HG03060 (cell line): ENCODE measurements around the gene CARD14.
"Not testable (repeated sequence)": the region's sequence is repeated elsewhere in the genome, so short reads cannot be mapped to it uniquely, and the experiment has no call there.

ENCODE experiments used
- ATAC-seq: cut with Tn5 transposase; IDR thresholded peaks from one replicate; pipeline ENCODE4 v1.9.1; 2021; ENCODE audit warnings: low read depth, moderate number of reproducible peaks; ENCODE audit not compliant: unreplicated experiment

The CARD14 gene

DNA sequence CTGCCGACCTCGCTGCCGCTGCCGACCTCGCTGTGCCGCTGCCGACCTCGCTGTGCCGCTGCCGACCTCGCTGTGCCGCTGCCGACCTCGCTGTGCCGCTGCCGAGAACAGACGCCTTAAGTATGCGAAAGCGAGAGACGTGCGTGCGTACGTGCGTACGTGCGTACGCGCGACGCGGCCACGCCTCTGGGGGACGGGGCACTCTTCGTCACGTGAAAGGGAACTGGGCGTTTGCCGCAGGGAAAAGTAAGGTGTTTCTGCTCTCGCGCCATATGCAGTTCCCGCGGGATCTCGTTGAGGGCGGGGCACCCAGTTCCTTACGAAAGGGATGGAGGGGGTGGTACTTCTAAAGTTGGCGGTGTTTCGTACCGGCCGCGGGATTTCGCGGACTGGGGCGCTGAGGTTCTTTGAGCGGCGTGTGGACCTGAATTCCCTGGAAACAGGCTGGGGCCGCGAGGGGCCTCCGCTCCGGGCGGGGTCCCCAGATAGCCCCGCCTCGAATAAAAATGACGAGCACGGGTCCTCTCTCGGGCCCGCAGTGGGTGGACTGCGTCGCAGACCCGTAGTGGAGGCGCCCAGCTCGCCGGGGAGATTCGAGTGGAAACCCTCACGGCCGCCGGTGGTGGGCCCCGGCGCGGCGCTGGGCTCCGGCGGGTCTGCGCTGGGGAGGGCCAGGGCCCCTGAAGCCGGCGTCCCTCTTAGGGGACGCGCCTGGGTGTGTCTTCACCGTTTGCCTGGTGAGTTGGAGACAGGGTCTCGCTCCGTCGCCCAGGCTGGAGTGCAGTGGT, 22.6 kb upstream of the CARD14 start, which contains the start of gene EIF4A3:
EIF4A3 (minus strand) TSS at position 94 of the 788 bp plus-strand sequence. CDS start 167 bp downstream, outside the sequence.
- ATAC-seq = peak; percentile 57

DNA sequence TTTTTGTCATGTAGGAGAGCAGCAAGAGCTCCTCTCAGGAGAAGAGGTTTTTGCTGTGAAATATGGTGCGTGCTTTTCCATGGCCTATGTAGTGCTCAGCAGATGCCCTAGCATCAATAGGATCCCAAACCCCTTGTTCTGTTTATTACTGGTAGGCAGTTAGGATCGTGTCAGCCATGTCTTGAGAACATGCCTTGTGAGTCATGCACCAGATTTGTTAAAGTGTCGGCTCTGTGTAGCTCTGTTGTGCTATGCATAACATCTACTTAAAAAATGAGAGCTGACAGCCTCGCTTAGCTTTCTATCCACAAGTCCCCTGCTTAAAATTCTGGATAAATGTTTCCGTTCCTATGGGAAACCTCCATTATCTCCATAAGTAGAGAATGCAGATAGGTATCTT, 18.5 kb upstream of the CARD14 start:
- no peak for ATAC-seq

DNA sequence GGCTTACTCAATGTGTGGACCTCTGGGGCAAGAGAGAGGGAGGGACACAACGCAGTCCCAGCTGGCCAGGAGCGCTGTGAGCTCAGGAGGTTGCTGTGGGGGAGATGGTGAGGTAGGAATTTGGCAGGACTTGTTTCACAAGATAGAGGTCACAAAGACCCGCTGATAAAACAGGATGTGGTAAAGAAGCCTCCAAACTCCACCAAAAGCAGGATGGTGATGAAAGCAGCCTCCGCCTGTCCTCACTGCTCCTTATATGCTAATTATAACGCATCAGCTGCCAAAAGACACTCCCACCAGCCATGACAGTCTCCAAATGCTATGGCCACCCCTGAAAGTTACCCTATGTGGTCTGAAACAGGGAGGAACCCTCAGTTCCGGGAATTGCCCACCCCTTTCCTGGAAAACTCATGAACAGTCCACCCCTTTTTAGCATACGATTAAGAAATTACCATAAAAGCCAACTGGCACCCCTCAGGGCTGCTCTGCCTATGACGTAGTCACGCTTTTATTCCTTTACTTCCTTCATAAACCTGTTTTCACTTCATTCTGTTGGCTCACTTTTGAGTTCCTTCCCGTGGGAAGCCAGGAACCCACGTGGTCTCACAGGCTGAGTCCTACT, 17.6 kb upstream of the CARD14 start:
- ATAC-seq = no peak

DNA sequence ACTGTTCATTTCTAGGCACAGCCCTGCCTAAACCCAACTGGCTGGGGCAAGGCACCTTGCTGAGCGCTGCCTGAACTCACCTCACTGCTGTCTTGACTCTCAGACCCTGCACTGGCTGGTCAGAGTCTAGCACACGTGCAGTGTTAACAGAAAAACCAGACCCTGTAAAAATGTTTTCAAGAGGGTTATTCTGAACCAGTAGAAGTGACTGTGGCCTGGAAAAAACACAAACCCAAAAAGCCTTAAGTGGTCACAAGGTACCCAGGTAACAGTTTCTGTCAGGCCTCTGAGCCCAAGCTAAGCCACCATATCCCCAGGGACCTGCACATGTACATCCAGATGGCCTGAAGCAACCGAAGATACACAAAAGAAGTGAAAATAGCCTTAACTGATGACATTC, 16.8 kb upstream of the CARD14 start:
- no peak for ATAC-seq

DNA sequence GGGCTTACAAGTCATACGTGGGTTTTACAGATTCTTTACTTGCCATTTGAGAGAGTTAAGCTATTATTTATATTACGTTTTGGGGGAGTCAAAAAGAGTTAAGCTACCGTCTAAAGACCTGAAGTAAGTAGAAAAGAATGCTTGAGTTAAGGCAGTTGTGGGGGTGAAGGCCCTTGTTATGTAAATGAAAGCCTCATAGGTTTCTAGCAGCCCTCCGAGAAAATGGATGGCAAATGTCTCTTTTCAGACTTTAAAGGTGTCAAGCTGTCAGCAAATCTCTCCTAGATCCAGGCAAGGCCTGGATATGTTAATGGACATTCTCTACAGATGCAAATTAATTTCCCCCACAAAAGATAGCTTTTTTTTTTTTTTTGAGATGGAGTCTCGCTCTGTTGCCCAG, 15.7 kb upstream of the CARD14 start:
- no peak for ATAC-seq

DNA sequence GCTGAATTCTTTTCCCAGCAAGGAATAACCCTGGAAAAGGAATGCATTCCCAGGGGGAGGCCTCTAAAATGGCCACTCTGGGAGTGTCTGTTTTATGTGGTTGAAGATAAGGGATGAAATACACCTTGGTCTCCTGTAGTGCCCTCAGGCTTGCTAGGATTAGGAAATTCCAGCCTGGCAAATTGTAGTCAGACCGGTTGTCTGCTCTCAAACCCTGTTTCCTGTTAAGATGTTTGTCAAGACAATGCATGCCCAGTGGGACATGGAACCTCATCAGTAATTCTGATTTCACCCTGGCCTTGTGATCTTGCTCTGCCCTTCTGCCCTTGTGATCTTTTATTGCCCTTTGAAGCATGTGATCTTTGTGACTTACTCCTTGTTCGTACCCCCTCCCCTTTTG, 14.2 kb upstream of the CARD14 start:
- not testable (repeated sequence) for ATAC-seq

DNA sequence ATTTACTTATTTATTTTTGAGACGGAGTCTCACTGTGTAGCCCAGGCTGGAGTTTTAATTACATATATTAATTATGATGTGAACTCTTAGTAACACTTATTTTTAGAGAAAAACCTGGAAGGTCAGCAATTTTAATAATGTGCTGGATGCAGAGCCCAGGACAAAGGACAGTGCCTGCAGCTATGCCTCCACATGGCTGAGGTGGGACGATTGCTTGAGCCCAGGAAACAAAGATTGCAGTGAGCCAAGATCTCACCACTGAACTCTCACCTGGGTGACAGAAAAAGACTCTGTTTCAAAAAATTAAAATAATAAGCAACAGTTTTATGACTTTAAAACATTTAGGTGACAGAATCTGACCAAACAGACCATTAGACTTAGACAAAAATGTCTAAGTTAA, 11.0 kb upstream of the CARD14 start:
- ATAC-seq = no peak

DNA sequence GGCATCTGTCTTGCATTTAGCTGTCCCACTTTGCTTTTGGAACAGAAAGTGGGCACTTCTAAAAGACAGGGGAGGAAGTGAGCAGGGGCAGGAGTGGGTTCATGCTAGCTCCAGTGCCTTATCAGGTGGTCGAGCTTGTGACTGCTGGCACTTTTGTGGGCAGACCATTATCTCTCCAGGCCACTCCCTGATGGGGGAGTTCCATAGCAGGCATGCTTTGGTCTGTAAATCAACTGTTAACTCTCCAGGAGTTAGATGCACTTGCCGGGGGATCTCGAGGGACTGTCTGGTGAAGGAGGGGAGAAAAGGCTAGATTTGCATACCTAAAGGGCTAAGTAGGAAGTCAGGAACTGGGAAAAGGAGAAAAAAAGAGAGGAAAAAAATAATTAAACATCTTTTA, 9.3 kb upstream of the CARD14 start:
- ATAC-seq = no peak

DNA sequence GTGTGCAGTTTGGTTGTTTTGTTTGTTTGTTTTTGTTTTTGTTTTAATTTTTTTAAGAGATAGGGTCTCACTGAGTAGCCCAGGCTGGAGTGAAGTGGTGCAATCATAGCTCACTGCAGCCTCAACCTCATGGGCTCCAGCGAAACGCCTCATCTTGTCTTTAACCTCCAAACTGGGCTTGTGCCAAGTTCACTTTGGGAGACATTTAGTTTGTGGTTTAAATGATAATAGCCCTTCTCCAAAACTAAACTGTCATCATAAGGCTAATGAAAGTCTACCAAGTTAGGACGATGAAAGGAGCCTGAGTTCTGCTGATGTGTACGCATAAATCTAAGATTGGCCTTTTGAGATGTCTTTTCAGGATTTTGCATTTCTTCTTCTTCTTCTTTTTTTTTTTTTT, 6.5 kb upstream of the CARD14 start:
- no peak for ATAC-seq

DNA sequence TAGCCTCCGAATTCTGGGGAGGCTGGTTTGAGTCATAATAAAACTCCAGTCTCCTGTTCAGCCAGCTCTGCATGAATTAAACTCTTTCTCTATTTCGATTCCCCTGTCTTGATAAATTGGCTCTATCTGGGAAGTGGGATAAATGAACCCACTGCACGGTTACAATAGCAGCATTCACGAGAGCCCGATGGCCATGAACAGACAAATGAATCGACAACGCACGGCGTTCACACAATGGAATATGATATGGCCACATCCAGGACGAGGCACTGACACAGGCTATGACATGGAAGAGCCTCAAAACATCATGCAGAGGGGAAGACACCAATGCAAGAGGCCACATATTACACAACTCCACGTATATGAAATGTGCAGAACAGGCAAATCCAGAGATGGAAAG, 5.6 kb upstream of the CARD14 start:
- ATAC-seq = no peak

DNA sequence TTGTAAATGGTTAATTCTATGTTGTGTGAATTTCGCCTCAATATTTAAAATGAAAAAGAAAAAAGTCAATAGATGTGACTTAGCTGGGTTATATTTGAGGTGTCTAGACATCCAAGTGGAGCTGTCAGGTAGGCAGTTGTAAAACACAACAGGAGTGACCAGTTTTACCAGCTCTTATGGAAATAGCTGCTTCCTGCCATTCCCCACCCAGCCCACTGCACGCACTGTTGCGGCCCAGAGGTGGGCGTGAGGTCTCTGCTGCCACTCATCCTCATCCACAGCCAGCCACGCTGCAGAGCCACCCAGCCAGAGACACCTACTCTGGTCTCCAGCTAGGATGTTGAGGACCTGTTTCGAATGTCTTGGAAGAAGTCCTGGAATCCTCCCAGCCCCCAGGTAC, 3.4 kb upstream of the CARD14 start:
- ATAC-seq = no peak

DNA sequence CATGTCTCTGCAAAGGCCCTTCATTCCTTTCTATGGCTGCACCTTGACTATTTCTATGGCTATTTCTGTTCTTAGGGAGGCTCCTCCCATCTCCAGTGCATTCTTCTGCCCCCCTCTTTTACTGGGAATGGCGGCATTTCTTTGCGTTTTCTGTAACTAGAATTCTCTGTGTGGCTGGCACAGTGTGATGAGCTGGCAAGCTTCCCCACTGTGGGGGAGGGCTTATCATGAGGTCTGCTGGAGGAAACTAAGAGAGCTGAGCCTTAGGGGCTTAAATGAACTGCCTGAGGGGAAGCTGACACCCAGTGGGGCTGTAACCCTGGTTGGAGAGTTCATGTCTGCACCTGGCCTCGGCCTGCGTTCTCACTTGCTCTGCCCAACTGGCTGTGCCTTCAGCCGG, 1.5 kb upstream of the CARD14 start:
- no peak for ATAC-seq

DNA sequence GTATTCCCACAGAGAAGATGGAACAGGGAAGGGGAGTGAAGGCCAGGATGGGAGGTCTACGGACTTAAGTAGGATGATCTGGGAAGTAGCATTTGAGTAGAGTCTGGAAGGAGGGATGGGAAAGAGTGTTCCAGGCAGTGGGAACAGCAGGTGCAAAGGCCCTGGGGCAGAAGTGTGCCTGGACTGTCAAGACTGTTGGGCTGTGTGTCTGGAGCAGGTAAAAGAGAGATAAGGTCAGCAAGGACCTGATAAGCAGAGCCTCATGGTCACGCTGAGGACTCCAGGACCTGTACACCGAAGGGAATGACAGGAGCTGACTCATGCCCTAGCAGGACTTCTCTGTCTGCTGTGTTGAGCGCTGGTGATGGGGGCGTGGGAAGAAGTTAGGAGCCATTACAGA, 723 bp upstream of the CARD14 start:
- no peak for ATAC-seq

DNA sequence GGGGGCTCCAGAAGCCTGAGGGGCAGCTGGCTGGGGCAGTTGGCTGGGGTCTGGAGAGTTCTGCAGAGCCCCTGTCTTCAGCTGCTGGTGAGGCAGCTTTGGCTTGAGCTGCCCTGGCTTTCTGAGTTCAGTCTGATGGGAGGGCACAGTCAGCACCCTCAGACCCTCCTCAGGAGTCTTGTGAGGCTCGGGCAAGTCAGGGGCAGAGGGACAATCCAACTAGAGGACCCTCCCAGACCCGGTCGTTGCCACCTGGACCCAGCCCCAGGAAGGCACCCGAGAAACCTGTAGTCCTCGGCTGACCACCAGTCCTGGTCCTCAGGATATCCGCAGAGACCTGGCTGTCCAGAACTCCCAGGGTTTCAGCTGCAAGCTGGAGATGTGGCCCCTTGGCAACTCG, 1.9 kb downstream of the CARD14 start:
- ATAC-seq = no peak

DNA sequence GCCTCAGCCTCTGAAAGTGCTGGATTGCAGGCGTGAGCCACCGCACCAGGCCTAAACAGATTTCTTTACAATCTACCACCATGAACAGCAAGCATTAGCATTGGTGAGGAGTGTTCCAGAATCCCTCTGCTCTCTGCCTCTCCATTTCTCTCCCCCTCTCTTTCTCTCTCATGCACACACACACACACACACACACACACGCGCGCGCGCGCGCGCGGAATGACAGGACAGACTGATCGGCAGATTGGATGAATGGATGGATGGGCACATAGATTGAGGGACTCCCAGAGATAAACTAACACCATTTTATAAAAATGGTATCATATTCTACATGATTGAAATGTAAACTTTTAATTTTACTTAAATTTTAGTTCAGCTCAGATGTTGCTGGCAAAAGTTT, 3.3 kb downstream of the CARD14 start:
- ATAC-seq = no peak

DNA sequence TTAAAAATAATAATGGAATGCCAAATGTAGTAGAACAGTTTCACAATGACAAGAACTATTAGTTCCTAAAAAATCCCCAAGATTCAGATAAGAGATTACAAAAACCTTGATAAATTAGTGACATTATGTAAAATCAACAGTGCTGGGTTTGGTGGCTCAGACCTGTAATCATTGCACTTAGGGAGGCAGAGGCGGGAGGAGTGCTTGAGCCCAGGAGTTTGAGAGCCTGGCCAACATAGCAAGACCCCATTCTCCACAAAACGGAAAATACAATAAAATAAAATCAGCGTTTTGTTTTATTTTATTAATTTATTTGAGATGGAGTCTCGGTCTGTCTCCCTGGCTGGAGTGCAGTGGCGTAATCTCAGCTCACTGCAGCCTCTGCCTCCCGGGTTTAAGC, 4.1 kb downstream of the CARD14 start:
- no peak for ATAC-seq

DNA sequence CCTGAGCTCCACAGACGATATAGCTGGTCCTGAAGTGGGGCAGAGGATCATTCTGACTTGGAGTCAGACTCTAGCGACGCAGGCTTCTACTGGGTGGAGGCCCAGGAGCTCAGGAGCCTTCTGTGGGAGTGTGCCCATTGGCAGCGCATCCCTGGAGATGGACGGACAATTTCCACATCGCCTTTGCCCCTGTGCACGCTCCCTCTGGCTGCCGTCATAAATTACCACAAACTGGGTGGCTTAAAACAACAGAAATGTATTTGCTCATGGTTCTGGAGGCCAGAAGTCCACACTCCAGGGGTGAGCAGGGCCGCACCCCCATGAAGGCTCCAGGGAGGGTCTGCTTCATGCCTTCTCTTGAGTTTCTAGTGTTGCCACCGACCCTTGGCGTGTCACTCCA, 6.9 kb downstream of the CARD14 start:
- ATAC-seq = no peak

DNA sequence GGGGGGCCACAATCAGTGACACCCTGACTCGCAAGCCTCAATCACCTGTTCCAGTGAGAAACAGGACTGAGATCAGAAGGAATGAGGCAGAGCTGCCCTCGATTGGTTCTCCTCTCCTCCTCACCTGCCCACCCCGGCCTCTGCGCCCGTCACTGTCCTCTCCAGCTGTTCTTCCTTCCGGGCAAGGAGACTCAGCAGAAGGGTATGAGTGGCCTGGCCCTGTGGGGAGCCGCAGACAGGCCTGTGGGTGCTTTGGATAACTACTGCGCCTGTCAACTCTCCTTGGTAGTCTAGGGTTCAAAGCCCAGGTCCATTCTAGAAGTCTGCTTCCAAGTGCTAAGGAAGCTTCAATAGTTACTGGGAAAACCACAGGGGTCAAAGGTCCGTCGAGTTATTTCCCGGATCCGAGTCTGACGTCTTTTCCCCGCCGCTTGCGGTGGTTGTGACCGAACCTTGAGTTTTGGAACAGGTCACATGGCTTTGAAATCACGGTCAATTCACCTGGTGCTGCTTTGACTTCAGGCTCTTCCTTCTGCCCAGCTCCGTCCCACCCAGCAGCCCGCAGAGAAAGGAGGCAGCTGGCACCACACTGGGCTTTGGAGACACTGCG, 8.3 kb downstream of the CARD14 start:
- no peak for ATAC-seq

DNA sequence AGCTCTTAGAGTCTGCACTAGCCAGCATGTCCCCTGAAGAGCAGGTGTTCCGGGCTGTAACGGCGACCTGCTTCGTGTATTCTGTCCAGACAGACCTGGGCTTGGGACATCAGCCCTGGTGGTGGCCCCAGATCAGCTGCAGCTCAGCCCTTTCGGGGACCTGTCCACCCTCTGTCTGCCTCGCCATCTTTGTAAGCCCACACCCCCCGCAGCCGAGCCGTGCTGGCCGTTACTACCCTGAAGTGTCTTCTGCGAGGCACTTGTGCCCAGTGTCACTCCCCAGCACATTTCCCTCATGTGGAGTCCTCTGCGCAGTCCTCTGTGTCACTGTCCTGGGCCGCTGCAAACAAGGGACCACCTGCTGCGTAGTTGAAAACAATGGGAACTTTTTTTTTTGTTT, 10.4 kb downstream of the CARD14 start:
- no peak for ATAC-seq

DNA sequence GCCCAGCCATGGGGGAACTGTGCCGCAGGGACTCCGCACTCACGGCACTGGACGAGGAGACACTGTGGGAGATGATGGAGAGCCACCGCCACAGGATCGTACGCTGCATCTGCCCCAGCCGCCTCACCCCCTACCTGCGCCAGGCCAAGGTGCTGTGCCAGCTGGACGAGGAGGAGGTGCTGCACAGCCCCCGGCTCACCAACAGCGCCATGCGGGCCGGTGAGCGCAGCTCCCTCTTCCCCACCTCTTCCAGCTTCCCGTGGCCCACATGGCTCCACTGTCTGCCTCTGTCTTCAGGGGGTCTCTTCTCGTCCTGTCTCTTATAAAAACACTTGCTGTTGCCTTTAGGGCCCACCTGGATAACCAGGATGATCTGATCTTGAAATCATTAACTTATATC, 11.6 kb downstream of the CARD14 start:
- ATAC-seq = no peak

DNA sequence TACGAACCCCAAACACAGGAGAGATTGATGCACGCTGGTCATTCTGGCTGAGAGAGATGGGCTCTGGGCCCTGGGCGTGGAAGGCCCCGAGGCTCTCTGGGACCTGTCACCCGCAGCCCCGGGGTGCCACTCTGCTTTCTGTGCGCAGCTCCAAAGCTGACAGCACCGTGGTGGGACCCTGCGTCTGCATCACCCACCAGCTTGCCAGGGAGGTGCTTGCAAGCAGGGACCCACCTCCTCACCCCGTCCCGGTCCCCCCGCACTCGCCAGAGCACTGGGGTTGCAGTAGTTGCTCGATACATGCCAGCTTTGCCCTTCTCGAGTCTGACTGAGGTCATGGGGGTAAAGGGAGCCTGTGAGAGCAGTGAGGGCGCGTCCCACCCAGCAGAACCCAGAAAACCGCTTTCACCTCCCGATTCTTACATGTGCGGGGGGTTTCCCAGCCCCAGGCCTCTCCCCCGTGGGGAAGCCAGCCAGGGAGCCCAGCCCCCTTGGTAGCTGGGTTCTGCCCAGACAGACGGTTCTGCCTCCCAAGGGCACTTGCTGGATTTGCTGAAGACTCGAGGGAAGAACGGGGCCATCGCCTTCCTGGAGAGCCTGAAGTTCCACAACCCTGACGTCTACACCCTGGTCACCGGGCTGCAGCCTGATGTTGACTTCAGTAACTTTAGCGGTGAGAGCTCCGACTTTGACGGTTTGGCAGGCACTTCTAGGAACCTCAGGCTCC, 12.5 kb downstream of the CARD14 start:
- no peak for ATAC-seq
